Measurements from ENCODE around the gene RPTOR.
"Not testable (repeated sequence)": the region's sequence is repeated elsewhere in the genome, so short reads cannot be mapped to it uniquely, and the experiment has no call there.

RPTOR gene

GRCh38 chr17:80698297-80698696 is 153.7 kb downstream of the RPTOR start:
- no peak for DNase-seq

GRCh38 chr17:80699205-80699604 is 154.6 kb downstream of the RPTOR start:
- DNase-seq, result not testable (repeated sequence)

GRCh38 chr17:80701730-80702129 is 157.1 kb downstream of the RPTOR start:
- DNase-seq, result no peak

- no peak for DNase-seq
Observed at GRCh38 chr17:80702315-80703141, 157.9 kb downstream of the RPTOR start.

GRCh38 chr17:80703142-80703478 is 158.5 kb downstream of the RPTOR start:
- DNase-seq, result no peak

- DNase-seq, result no peak
Observed at GRCh38 chr17:80704381-80704819, 159.8 kb downstream of the RPTOR start.

GRCh38 chr17:80704894-80705293 is 160.3 kb downstream of the RPTOR start:
- no peak for DNase-seq

GRCh38 chr17:80705988-80706387 is 161.3 kb downstream of the RPTOR start:
- DNase-seq, result no peak

GRCh38 chr17:80706463-80706867 is 161.8 kb downstream of the RPTOR start:
- no peak for DNase-seq

- no peak for DNase-seq
Observed at GRCh38 chr17:80708480-80708879, 163.8 kb downstream of the RPTOR start.

GRCh38 chr17:80709090-80709695 is 164.6 kb downstream of the RPTOR start:
- no peak for DNase-seq

- DNase-seq, result no peak
Observed at GRCh38 chr17:80710714-80711302, 166.2 kb downstream of the RPTOR start.

- DNase-seq, result no peak
Observed at GRCh38 chr17:80712089-80712488, 167.5 kb downstream of the RPTOR start.

- DNase-seq, result no peak
Observed at GRCh38 chr17:80712606-80713005, 168.0 kb downstream of the RPTOR start.

GRCh38 chr17:80716986-80717719 is 172.5 kb downstream of the RPTOR start:
- no peak for DNase-seq

GRCh38 chr17:80717720-80718083 is 173.1 kb downstream of the RPTOR start:
- no peak for DNase-seq

- DNase-seq, result no peak
Observed at GRCh38 chr17:80718428-80718827, 173.8 kb downstream of the RPTOR start.

- no peak for DNase-seq
Observed at GRCh38 chr17:80719449-80719848, 174.8 kb downstream of the RPTOR start.

- no peak for DNase-seq
Observed at GRCh38 chr17:80720610-80721577, 176.3 kb downstream of the RPTOR start.

GRCh38 chr17:80722661-80723060 is 178.0 kb downstream of the RPTOR start:
- DNase-seq, result no peak

- peak; percentile 7 for DNase-seq
Observed at GRCh38 chr17:80724775-80725266, 180.2 kb downstream of the RPTOR start.

GRCh38 chr17:80725517-80725916 is 180.9 kb downstream of the RPTOR start:
- no peak for DNase-seq

Data from amniotic stem cell (primary cell).